ENCODE data around the gene EIF2AK3. TPM values are rescaled to one million over a fixed set of nuclear protein-coding genes. Genes with fewer than 3 reads are reported as not detected.

Gene EIF2AK3
- total and polyA plus RNA-seq, 2 of the 13 experiments (the other 11 are each of a cell fraction or from before 2014, with no cell fraction given) = 10.3 to 30.6 TPM

- H3K27ac ChIP-seq (ENCODE audit: extremely low read length, insufficient read depth, low read length) = no peak overlapping the region
- ChIA-PET POLR2A (no interaction called here), CTCF (ENCODE audit: low intra/inter-chr PET ratio, low total read pairs) (no interaction called here)
- H3K9me3 ChIP-seq (ENCODE audit: low read length) = no peaks in the 10 kb centered on the region
- H3K27me3 ChIP-seq (ENCODE audit: control insufficient read depth in 1 of 2, insufficient read depth in 2 of 2, low read length in 2 of 2) = no peaks in the 10 kb centered on the region
- no peak overlapping the region for H3K9ac ChIP-seq (ENCODE audit: insufficient read depth, low read depth, low read length)
- no peaks in the 10 kb centered on the region; the same call in 1 of the 2 replicates for H4K20me1 ChIP-seq (ENCODE audit: insufficient read depth, low read length)
- peaks cover 19% of the 10 kb centered on the region for H3K4me1 ChIP-seq (ENCODE audit: insufficient read depth, low read length)
- H3K4me2 ChIP-seq (ENCODE audit: low read depth, low read length) = no peak overlapping the region
- in situ Hi-C loops (cut with HindIII; ENCODE audit: extremely low pct_ligation_motif_present, low pct_unique_long_range_greater_than_20kb) (no loop called here), intact Hi-C loops (cut with micrococcal nuclease; ENCODE audit: unreplicated experiment) (no loop called here)
- H2AFZ ChIP-seq (ENCODE audit: low read length) = no peak overlapping the region
- WGBS (ENCODE audit: low lambda C conversion rate) = 95% methylated on average over 4 of the region's 4 CpGs
- no peak for FAIRE-seq
- no peak for ATAC-seq
- no peak overlapping the region for H3K4me3 ChIP-seq (replicated peaks in 1 of 3; ENCODE audit: insufficient read depth in 1 of 3, low read depth in 2 of 3, low read length in 3 of 3)
- peaks cover 0 to 5% of the 10 kb centered on the region in 2 experiments; a peak in 3 of 5 replicates for H3K36me3 ChIP-seq (replicated peaks in 1 of 2; ENCODE audit: control insufficient read depth in 1 of 2, insufficient read depth in 2 of 2, low read length in 2 of 2)
- BruUV-seq (replicated peaks) = no TSS peak
- DNase-seq (ENCODE audit: low spot score) = no peak
- peaks cover 21% of the 10 kb centered on the region for H3K79me2 ChIP-seq (ENCODE audit: insufficient read depth, low read length)
- TF ChIP-seq PAX8 (CRISPR knock-in tag; IDR thresholded peaks at IDR 0.05; ENCODE audit: borderline replicate concordance) = no peak
- no peak for TF ChIP-seq KIAA2018 (CRISPR knock-in tag; IDR thresholded peaks at IDR 0.05; ENCODE audit: borderline replicate concordance)
- no peak for TF ChIP-seq ZNF337 (CRISPR knock-in tag; IDR thresholded peaks at IDR 0.05; ENCODE audit: borderline replicate concordance, low read depth)
- no peak for TF ChIP-seq SOX13 (IDR thresholded peaks at IDR 0.05)
- no peak for TF ChIP-seq SOX13 (CRISPR knock-in tag; conservative IDR thresholded peaks at IDR 0.05 in 1 of 2, IDR thresholded peaks at IDR 0.05 in 1 of 2)
- no peak for TF ChIP-seq ZNF607 (CRISPR knock-in tag; IDR thresholded peaks at IDR 0.05; ENCODE audit: borderline replicate concordance)
- TF ChIP-seq MAFF (IDR thresholded peaks at IDR 0.05; ENCODE audit: low read depth, low read length) = peak; percentile 33; the same call in 1 of the 2 replicates
- TF ChIP-seq PHB2 (IDR thresholded peaks at IDR 0.05; ENCODE audit: partially characterized antibody) = no peak
- TF ChIP-seq TCF12 (IDR thresholded peaks at IDR 0.05) = no peak
- no peak for TF ChIP-seq TCF12 (CRISPR knock-in tag; IDR thresholded peaks at IDR 0.05)
- TF ChIP-seq BCL3 (CRISPR knock-in tag; IDR thresholded peaks at IDR 0.05) = no peak
- no peak for TF ChIP-seq AKAP8 (CRISPR knock-in tag; IDR thresholded peaks at IDR 0.05)
- TF ChIP-seq, protein P1, sequence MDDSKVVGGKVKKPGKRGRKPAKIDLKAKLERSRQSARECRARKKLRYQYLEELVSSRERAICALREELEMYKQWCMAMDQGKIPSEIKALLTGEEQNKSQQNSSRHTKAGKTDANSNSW (CRISPR knock-in tag; IDR thresholded peaks at IDR 0.05; ENCODE audit: borderline replicate concordance) = no peak
- no peak for TF ChIP-seq LCORL (IDR thresholded peaks at IDR 0.05)
- TF ChIP-seq LCORL (CRISPR knock-in tag; IDR thresholded peaks at IDR 0.05) = no peak
- no peak for TF ChIP-seq DMAP1 (CRISPR knock-in tag; IDR thresholded peaks at IDR 0.05)
- no peak for TF ChIP-seq ZNF83 (CRISPR knock-in tag; IDR thresholded peaks at IDR 0.05; ENCODE audit: borderline replicate concordance)
- TF ChIP-seq MAFK (conservative IDR thresholded peaks at IDR 0.05 in 1 of 2, IDR thresholded peaks at IDR 0.05 in 1 of 2; ENCODE audit: low read length in 2 of 2) = peak; percentile 25 to 54; a peak in 2 of 4 replicates
Measured at GRCh38 chr2:88602022-88602421, 25.2 kb downstream of the EIF2AK3 start.
